ENCODE results near the gene PTPRM. TPM values are rescaled to one million over a fixed set of nuclear protein-coding genes. Genes with fewer than 3 reads are reported as not detected.

Gene PTPRM
- polyA plus RNA-seq, 1 donor (not counting 4 experiments of a cell fraction or from before 2014, with no cell fraction given) = 54.5 TPM

- H3K79me2 ChIP-seq (ENCODE audit: control insufficient read depth, insufficient read depth, low read length) = no peaks in the 10 kb centered on the region
- no peak overlapping the region for H3K9ac ChIP-seq (ENCODE audit: control insufficient read depth, extremely low read depth, insufficient read depth, low read length)
- no peak overlapping the region for H3K4me2 ChIP-seq (ENCODE audit: control insufficient read depth, extremely low read depth, insufficient read depth, low read depth, low read length)
- no peaks in the 10 kb centered on the region for H3K36me3 ChIP-seq (ENCODE audit: control insufficient read depth in 2 of 2, extremely low read depth in 1 of 2, insufficient read depth in 2 of 2, low read length in 2 of 2)
- H3K27me3 ChIP-seq (ENCODE audit: control insufficient read depth, extremely low read depth, insufficient read depth, low read length) = no peaks in the 10 kb centered on the region
- dilution Hi-C loops (cut with MboI; ENCODE audit: extremely low pct_ligation_motif_present, low sequenced_read_pairs) = no loop called here
- no peak overlapping the region for H3K4me3 ChIP-seq (ENCODE audit: control insufficient read depth in 2 of 3, extremely low read depth in 1 of 3, insufficient read depth in 2 of 3, low read depth in 1 of 3, low read length in 3 of 3)
- FAIRE-seq = no peak
- H4K20me1 ChIP-seq (ENCODE audit: control insufficient read depth, extremely low read depth, insufficient read depth, low read length) = no peaks in the 10 kb centered on the region
- no peak for DNase-seq (ENCODE audit: low read depth, low spot score)
- H3K9me3 ChIP-seq (ENCODE audit: control insufficient read depth, low read depth, low read length) = no peaks in the 10 kb centered on the region
- H3K9me1 ChIP-seq (ENCODE audit: control insufficient read depth, extremely low read depth, insufficient read depth, low read length) = no peaks in the 10 kb centered on the region
- TF ChIP-seq CTCF (optimal IDR thresholded peaks at IDR 0.05 in 1 of 3, IDR thresholded peaks at IDR 0.05 in 1 of 3, conservative IDR thresholded peaks at IDR 0.05 in 1 of 3; ENCODE audit: extremely low read depth in 1 of 3, insufficient read depth in 2 of 3, low read length in 3 of 3) = no peak
- TF ChIP-seq EZH2 (IDR thresholded peaks at IDR 0.05; ENCODE audit: low read length) = no peak
- H2AFZ ChIP-seq (ENCODE audit: control insufficient read depth, low read length) = no peak overlapping the region
- no peak overlapping the region for H3K27ac ChIP-seq (ENCODE audit: control insufficient read depth, insufficient read depth, low read length)
- no peaks in the 10 kb centered on the region for H3K4me1 ChIP-seq (ENCODE audit: control insufficient read depth, extremely low read depth, insufficient read depth, low read length)
Observed at GRCh38 chr18:8207996-8208395, 640.9 kb downstream of the PTPRM start.

GRCh38 chr18:8208716-8209115 is 641.6 kb downstream of the PTPRM start:
- no peaks in the 10 kb centered on the region for H4K20me1 ChIP-seq (ENCODE audit: control insufficient read depth, extremely low read depth, insufficient read depth, low read length)
- H3K9me1 ChIP-seq (ENCODE audit: control insufficient read depth, extremely low read depth, insufficient read depth, low read length) = no peaks in the 10 kb centered on the region
- no peaks in the 10 kb centered on the region for H3K79me2 ChIP-seq (ENCODE audit: control insufficient read depth, insufficient read depth, low read length)
- dilution Hi-C loops (cut with MboI; ENCODE audit: extremely low pct_ligation_motif_present, low sequenced_read_pairs) = no loop called here
- DNase-seq (ENCODE audit: low read depth, low spot score) (no peak), FAIRE-seq (no peak)
- H3K9me3 ChIP-seq (ENCODE audit: control insufficient read depth, low read depth, low read length) = no peaks in the 10 kb centered on the region
- no peak overlapping the region for H3K4me3 ChIP-seq (ENCODE audit: control insufficient read depth in 2 of 3, extremely low read depth in 1 of 3, insufficient read depth in 2 of 3, low read depth in 1 of 3, low read length in 3 of 3)
- no peak overlapping the region for H3K27ac ChIP-seq (ENCODE audit: control insufficient read depth, insufficient read depth, low read length)
- no peak overlapping the region for H2AFZ ChIP-seq (ENCODE audit: control insufficient read depth, low read length)
- no peaks in the 10 kb centered on the region for H3K4me1 ChIP-seq (ENCODE audit: control insufficient read depth, extremely low read depth, insufficient read depth, low read length)
- no peak overlapping the region for H3K4me2 ChIP-seq (ENCODE audit: control insufficient read depth, extremely low read depth, insufficient read depth, low read depth, low read length)
- H3K9ac ChIP-seq (ENCODE audit: control insufficient read depth, extremely low read depth, insufficient read depth, low read length) = no peak overlapping the region
- H3K27me3 ChIP-seq (ENCODE audit: control insufficient read depth, extremely low read depth, insufficient read depth, low read length) = no peaks in the 10 kb centered on the region
- TF ChIP-seq EZH2 (IDR thresholded peaks at IDR 0.05; ENCODE audit: low read length) (no peak), CTCF (optimal IDR thresholded peaks at IDR 0.05 in 1 of 3, IDR thresholded peaks at IDR 0.05 in 1 of 3, conservative IDR thresholded peaks at IDR 0.05 in 1 of 3; ENCODE audit: extremely low read depth in 1 of 3, insufficient read depth in 2 of 3, low read length in 3 of 3) (no peak)
- H3K36me3 ChIP-seq (ENCODE audit: control insufficient read depth in 2 of 2, extremely low read depth in 1 of 2, insufficient read depth in 2 of 2, low read length in 2 of 2) = no peaks in the 10 kb centered on the region
